Esophagus (tissue), 2 donors: Measurements from ENCODE around the gene PLA1A. TPM values are rescaled to one million over a fixed set of nuclear protein-coding genes. Genes with fewer than 3 reads are reported as not detected.
A peak's percentile ranks its signal among the peaks of the same experiment; 100 is the strongest.

Experiments used
- H3K27ac ChIP-seq, 2 donors: one replicate each; pipeline ENCODE4 v1.5.1; 2013; ENCODE audit warnings: low read depth in 2 of 2, mild to moderate bottlenecking in 2 of 2, inconsistent platforms in 1 of 2, low read length in 1 of 2, moderate library complexity in 1 of 2
- H3K27me3 ChIP-seq, 2 donors: one replicate each; pipeline ENCODE4 v1.6.1; 2013; ENCODE audit warnings: low read length in 2 of 2, control low read depth in 1 of 2, mild to moderate bottlenecking in 1 of 2; ENCODE audit not compliant: insufficient read depth in 2 of 2, control insufficient read depth in 1 of 2
- H3K36me3 ChIP-seq, 2 donors: one replicate each; pipeline ENCODE4 v1.6.1; 2013; ENCODE audit warnings: low read length in 1 of 2; ENCODE audit not compliant: control insufficient read depth in 2 of 2, insufficient read depth in 2 of 2
- H3K4me1 ChIP-seq, 2 donors: one replicate each; pipeline ENCODE4 v1.6.1; 2013; ENCODE audit warnings: low read length in 1 of 2; ENCODE audit not compliant: control insufficient read depth in 2 of 2, insufficient read depth in 2 of 2
- H3K4me3 ChIP-seq, 2 donors: one replicate each; pipeline ENCODE4 v1.5.1; 2013; ENCODE audit warnings: low read length in 2 of 2, mild to moderate bottlenecking in 2 of 2, low read depth in 1 of 2, moderate library complexity in 1 of 2
- H3K9me3 ChIP-seq, 2 donors: one replicate each; pipeline ENCODE4 v1.6.1; 2013; ENCODE audit warnings: mild to moderate bottlenecking in 2 of 2, low read depth in 1 of 2, low read length in 1 of 2, moderate library complexity in 1 of 2; ENCODE audit not compliant: control insufficient read depth in 2 of 2, insufficient read depth in 1 of 2
- WGBS, 2 donors: extraction: QIAGEN DNeasy Blood & Tissue Kit; methylation state at CpG; one replicate each; pipeline ENCODE4 v1.1.7; 2013; 5-methylcytosine and 5-hydroxymethylcytosine counted together
- polyA plus RNA-seq, 2 donors: library from polyadenylated mRNA; stranded (reverse); fragments of 200-250 nt; gene quantifications; one replicate each; pipeline ENCODE4 v1.2.3, GENCODE V29; 2013
- donor health status: healthy with polysubstance abuse.
- donor health status: Bipolar disorder and iron deficiency.

Gene PLA1A
- polyA plus RNA-seq, 2 donors: 0.10 to 1.1 TPM

DNA sequence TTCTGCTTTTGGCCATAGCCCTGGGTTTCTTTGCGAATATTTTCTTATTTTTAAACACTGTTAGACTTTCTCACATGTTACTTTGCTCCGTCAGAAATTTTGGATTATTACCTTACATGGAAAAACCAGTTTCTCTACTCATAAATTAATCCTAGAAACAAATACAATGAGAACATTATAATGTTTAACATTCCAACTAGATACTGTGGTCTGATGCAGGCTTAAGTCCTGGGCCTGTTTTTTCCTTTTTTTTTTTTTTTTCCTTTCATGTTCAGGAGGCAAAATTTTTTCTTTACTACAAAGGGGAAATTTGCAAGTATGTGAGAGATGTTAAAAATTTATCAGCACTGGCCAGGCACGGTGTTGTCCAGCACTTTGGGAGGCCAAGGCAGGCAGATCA lies 33.8 kb downstream of the PLA1A start:
- H3K27ac ChIP-seq: no peak overlapping the region
- WGBS, 2 donors: 38 to 53% methylated on average over 3 of the region's 3 CpGs
- no peak overlapping the region for H3K4me3 ChIP-seq
- no peaks in the 10 kb centered on the region for H3K27me3 ChIP-seq
- H3K4me1 ChIP-seq: peaks cover 0 to 2% of the 10 kb centered on the region in 2 donors
- H3K9me3 ChIP-seq: no peaks in the 10 kb centered on the region
- H3K36me3 ChIP-seq: no peaks in the 10 kb centered on the region

- Histone ChIP-seq H3K4me3 (no peak overlapping the region), H3K4me1 (peaks cover 0 to 2% of the 10 kb centered on the region in 2 donors), H3K27me3 (no peaks in the 10 kb centered on the region), H3K36me3 (no peaks in the 10 kb centered on the region), H3K27ac (no peak overlapping the region), H3K9me3 (no peaks in the 10 kb centered on the region)
- 85% methylated on average over 4 of the region's 4 CpGs for WGBS, 2 donors
Observed at GRCh38 chr3:119632216-119632615, 34.5 kb downstream of the PLA1A start.

DNA sequence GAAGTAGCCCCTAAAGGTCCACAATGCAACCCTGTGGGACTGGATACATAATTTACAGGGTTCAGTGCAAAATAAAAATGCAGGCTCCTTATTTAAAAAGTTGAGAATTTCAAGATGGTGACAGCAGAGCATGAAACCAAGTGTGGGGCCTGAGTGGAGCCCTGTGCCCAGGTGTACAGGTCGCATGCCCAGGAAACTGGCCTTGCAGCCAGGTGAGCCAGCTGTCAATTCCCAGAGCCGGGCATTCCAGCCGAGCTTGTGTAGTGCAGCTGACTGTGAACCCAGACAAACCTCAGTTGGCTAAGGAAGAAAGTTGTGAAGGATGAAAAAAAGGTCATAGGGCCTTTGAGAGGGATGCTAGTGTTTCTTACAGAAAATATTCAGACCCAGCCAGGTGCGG lies 35.1 kb downstream of the PLA1A start:
- no peaks in the 10 kb centered on the region for H3K4me1 ChIP-seq
- H3K4me3 ChIP-seq: no peak overlapping the region
- no peaks in the 10 kb centered on the region for H3K27me3 ChIP-seq
- H3K9me3 ChIP-seq: no peaks in the 10 kb centered on the region
- H3K36me3 ChIP-seq: no peaks in the 10 kb centered on the region
- WGBS, 2 donors: 64 to 85% methylated on average over 4 of the region's 4 CpGs
- H3K27ac ChIP-seq: no peak overlapping the region

DNA sequence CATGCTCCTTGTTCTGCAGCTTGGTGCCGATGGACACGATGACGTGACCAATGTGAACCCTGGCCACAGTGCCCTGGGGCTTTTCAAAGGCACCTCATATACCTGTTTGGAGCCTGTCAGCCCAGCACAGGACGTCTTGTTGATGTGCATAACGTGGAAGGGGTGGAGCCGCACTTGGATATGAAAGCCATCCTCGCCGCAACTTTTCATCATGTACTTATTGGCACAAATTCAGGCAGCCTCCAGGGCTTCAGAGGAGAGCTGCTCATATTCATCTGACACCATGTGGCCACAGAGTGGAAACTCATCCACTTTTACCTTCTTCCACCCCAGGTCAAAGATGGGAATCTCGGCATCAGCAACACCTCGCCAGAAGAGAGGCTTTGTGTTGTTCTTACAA lies 38.0 kb downstream of the PLA1A start:
- no peaks in the 10 kb centered on the region for H3K9me3 ChIP-seq
- no peak overlapping the region for H3K4me3 ChIP-seq
- 88 to 92% methylated on average over 10 of the region's 10 CpGs for WGBS, 2 donors
- H3K27me3 ChIP-seq: no peaks in the 10 kb centered on the region
- no peak overlapping the region for H3K27ac ChIP-seq
- peaks cover 0 to 4% of the 10 kb centered on the region in 2 donors for H3K4me1 ChIP-seq
- H3K36me3 ChIP-seq: no peaks in the 10 kb centered on the region

DNA sequence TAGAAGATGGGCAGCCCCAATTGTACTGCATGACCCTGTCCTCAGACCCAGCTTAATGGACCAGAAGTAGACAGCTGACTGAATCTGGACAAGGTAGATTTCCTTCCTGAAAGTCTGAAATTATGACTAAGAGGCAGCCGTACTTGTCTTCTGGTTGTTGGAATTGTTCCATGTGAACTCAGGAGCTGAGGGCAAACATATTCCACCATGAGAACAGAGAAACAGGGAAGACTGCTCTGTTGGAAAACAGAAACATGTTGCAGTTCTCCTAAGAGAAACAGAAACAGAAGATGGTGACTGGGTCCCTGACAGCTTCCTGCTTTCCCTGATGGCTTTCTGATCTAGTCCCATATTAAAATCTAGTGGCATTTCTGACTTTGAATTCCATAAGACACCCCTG lies 38.6 kb downstream of the PLA1A start:
- WGBS, 2 donors: 18 to 36% methylated on average over 1 of the region's 1 CpG
- H3K27ac ChIP-seq: peak overlapping the region in 1 of 2 donors; percentile 36
- no peaks in the 10 kb centered on the region for H3K27me3 ChIP-seq
- no peaks in the 10 kb centered on the region for H3K36me3 ChIP-seq
- H3K4me1 ChIP-seq: peaks cover 0 to 4% of the 10 kb centered on the region in 2 donors
- no peak overlapping the region for H3K4me3 ChIP-seq
- no peaks in the 10 kb centered on the region for H3K9me3 ChIP-seq

DNA sequence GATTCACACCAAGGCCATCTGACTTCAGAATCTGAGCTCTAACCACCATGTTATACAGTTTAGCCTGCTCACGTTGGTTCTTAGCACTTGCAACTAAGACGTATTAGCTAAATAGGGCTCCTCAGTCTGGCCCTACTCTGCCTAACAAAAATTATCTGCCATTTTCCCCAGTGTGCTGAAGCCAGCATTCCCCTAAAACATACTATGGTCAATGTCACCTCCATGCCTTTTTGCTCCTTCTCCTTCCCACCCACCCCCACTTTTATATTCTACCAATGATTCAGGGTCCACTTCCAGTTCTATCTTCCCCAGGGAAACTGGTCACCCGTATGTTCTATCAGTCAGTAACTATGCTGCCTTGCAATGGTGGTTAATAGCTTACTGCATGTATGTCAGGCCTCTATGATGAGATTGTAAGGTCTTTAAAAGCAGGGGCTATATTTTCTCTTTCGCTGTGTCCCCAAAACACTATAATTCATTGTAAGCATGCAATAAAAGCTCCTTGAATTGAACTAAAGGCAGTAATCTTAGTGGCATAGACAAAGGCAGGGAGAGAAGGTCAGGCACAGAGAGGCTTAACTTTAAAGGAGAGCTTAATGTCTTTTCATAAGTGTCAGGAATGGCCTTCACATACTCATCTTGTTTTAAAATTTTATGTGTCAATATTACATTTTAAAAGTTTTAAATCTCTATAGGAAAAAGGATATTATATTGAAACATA lies 39.4 kb downstream of the PLA1A start:
- peaks cover 0 to 4% of the 10 kb centered on the region in 2 donors for H3K4me1 ChIP-seq
- no peak overlapping the region for H3K4me3 ChIP-seq
- H3K27ac ChIP-seq: peak overlapping the region; percentile 9 to 28
- H3K36me3 ChIP-seq: peaks cover 0 to 1% of the 10 kb centered on the region in 2 donors
- WGBS, 2 donors: 93% methylated on average over 4 of the region's 4 CpGs
- H3K9me3 ChIP-seq: no peaks in the 10 kb centered on the region
- no peaks in the 10 kb centered on the region for H3K27me3 ChIP-seq

- WGBS, 2 donors: 52 to 67% methylated on average over 3 of the region's 3 CpGs
- H3K4me1 ChIP-seq: peaks cover 0 to 4% of the 10 kb centered on the region in 2 donors
- H3K4me3 ChIP-seq: no peak overlapping the region
Observed at GRCh38 chr3:119637679-119638477, 40.2 kb downstream of the PLA1A start.

DNA sequence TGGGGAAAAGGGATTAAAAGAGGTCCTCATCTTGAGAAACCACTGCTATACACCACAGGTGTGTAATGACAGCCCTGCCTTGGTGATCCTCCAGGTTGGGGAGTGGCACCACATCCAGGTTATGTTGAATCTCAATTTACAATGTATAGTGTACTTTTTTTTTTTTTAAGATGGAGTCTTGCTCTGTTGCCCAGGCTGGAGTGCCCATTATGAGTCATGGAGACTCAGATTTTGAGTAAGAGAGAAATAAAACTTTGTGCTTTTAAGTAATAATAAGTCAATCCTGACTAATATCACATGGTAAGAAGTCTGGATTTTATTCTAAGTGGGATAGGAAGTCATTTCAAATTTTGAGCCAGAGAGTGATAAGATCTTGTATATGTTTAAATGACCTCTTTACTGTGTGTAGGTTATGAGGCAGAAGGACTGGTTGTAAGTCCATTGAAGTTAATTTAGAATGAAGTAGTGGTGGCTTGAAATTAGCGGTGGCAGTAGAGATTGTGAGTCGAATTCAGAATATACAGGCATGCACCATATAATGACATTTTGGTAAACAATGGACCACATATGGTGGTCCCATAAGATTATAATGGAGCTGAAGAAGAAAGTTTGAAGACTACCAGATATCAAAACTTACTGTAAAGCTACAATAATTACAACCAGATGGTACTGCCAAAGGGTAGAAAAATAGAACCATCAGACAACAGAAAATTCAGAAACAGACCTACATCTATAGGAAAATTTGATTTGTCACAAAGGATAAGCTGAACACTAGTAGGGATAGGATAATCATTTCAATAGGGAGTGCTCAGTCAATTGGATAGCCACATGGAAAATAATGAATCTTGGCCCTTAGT lies 42.0 kb downstream of the PLA1A start:
- Histone ChIP-seq H3K36me3 (peaks cover 0 to 3% of the 10 kb centered on the region in 2 donors), H3K27ac (no peak overlapping the region), H3K4me1 (peaks cover 0 to 4% of the 10 kb centered on the region in 2 donors), H3K9me3 (no peaks in the 10 kb centered on the region), H3K27me3 (no peaks in the 10 kb centered on the region), H3K4me3 (no peak overlapping the region)
- 77 to 82% methylated on average over 2 of the region's 2 CpGs for WGBS, 2 donors

More at GRCh38 chr3:119637679-119638477, 40.2 kb downstream of the PLA1A start:
- H3K27ac ChIP-seq: peak overlapping the region; percentile 29 to 83
- no peaks in the 10 kb centered on the region for H3K9me3 ChIP-seq
- peaks cover 0 to 3% of the 10 kb centered on the region in 2 donors for H3K36me3 ChIP-seq
- H3K27me3 ChIP-seq: no peaks in the 10 kb centered on the region

DNA sequence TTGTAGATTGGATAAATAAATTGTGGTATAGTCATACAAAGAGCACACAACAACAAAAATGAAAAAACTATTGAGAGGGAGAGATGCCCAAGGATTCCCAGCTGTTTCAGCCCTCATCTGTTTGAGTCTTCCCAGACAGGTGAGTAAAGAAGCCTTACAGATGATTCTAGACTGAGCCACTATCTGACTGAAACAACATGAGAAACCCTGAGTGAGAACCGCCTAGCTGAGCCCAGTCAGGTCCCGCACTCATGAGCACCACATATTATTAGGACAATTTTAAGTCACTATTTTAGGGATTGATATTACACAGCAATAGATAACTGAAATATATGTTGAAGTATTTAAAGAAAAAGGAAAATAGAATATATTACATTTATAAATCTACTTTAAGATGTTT lies 43.7 kb downstream of the PLA1A start:
- H3K27ac ChIP-seq: no peak overlapping the region
- WGBS, 2 donors: 97 to 99% methylated on average over 2 of the region's 2 CpGs
- H3K9me3 ChIP-seq: no peaks in the 10 kb centered on the region
- H3K36me3 ChIP-seq: peaks cover 0 to 3% of the 10 kb centered on the region in 2 donors
- H3K27me3 ChIP-seq: no peaks in the 10 kb centered on the region
- peaks cover 0 to 4% of the 10 kb centered on the region in 2 donors for H3K4me1 ChIP-seq
- H3K4me3 ChIP-seq: no peak overlapping the region
